VCaP (cell line): ENCODE measurements around the gene DNASE1L3.
A peak's percentile ranks its signal among the peaks of the same experiment; 100 is the strongest.

Experiments used
- H3K27ac ChIP-seq: fragments of 450-650 bp; 2 replicates; pipeline ENCODE4 v1.5.1; 2017
- TF ChIP-seq, protein P1 (sequence below): fragments of 450-650 bp; conservative IDR thresholded peaks from 2 replicates; pipeline ENCODE4 v1.5.1; 2017; ENCODE audit warnings: mild to moderate bottlenecking, moderate library complexity

DNASE1L3 gene, protein sequence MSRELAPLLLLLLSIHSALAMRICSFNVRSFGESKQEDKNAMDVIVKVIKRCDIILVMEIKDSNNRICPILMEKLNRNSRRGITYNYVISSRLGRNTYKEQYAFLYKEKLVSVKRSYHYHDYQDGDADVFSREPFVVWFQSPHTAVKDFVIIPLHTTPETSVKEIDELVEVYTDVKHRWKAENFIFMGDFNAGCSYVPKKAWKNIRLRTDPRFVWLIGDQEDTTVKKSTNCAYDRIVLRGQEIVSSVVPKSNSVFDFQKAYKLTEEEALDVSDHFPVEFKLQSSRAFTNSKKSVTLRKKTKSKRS

DNA sequence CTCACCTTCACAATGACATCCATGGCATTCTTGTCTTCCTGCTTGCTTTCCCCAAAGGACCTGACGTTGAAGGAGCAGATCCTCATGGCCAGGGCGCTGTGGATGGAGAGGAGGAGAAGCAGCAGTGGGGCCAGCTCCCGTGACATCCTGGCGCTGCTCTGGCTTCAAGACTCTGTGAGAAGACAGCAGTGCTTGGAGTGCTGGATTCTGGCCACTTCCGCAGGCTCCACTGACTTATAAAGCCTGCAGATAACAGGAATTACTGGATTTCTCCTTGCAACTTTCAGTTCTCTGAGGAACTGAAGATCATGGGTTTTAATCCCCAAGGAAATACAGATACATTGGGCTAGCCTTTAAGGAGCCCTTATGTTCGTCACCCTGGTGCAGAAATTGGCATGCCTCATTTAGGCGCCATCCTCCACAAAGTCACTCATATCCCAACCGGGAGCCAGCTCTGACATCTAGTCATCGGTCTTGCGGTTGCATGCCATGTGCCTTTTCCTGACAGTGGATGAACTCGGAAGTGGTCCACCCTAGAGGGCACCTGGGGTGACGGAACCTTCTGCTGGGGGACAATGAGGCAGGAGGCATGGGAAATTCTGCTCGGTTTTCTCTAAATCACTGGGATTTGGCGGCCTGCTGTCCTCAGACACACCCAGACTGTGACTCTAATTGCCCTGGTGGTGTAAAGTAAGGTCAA lies at the start of gene DNASE1L3:
Gene DNASE1L3 (minus strand): TSS at position 212 of the 700 bp plus-strand sequence. CDS start 66 bp downstream, at position 146.
- TF ChIP-seq, protein P1, sequence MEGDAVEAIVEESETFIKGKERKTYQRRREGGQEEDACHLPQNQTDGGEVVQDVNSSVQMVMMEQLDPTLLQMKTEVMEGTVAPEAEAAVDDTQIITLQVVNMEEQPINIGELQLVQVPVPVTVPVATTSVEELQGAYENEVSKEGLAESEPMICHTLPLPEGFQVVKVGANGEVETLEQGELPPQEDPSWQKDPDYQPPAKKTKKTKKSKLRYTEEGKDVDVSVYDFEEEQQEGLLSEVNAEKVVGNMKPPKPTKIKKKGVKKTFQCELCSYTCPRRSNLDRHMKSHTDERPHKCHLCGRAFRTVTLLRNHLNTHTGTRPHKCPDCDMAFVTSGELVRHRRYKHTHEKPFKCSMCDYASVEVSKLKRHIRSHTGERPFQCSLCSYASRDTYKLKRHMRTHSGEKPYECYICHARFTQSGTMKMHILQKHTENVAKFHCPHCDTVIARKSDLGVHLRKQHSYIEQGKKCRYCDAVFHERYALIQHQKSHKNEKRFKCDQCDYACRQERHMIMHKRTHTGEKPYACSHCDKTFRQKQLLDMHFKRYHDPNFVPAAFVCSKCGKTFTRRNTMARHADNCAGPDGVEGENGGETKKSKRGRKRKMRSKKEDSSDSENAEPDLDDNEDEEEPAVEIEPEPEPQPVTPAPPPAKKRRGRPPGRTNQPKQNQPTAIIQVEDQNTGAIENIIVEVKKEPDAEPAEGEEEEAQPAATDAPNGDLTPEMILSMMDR = no peak

DNA sequence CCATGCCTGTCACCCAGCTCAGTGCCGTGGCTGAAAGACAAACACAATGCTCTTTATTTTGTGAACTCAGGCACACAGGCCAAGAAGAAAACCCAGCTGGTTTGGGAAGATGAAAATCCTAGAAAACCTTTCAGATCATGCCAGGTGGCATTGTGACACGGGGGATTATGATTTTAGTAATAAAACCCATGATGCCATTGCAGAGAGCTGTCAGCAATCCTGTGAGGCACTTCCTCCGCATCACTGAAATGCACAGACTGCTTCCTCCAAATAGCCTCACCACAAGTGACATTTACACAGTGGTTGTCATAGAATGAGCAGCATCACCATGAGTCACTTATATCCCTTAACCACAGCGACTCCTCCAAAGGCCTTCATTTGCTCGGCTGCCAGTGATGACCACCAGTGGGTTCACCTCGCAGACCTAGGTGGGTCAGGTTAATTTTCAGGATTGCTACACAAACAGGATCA lies 49.5 kb upstream of the DNASE1L3 start:
- TF ChIP-seq, protein P1 = no peak
- H3K27ac ChIP-seq = no peak overlapping the region

More for the DNA sequence above, at the start of gene DNASE1L3:
- peak within 1 kb of the TSS; percentile 42; the same call in 1 of the 2 replicates for H3K27ac ChIP-seq

DNA sequence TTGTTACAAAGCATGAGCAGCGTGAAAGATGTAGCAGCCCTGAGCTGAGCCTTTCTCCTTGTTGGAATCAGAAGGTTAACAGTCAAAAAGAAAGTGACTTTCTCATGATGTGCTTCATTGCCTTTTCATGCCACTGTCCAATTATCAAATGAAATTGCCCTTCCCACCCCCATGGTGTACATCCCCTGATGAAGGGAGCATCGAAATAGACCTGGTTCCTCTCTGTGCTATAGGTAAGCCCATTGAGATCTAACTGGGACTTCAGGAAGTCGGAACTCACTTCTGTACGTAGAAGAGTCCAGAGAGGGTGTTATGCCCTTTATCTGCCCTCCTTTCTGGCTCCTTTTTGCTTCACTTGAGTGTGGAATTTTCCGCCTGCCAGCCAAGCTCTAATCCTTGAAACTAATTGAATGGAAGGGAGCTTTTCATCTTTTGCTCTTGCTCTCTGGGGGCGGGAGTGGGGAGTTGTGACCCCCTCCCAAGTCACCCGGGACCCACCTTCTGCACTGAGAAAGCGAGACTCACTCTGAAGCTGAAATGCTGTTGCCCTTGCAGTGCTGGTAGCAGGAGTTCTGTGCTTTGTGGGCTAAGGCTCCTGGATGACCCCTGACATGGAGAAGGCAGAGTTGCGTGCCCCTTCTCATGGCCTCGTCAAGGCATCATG lies 47.8 kb upstream of the DNASE1L3 start:
- no peak overlapping the region for H3K27ac ChIP-seq
- TF ChIP-seq, protein P1 = no peak

DNA sequence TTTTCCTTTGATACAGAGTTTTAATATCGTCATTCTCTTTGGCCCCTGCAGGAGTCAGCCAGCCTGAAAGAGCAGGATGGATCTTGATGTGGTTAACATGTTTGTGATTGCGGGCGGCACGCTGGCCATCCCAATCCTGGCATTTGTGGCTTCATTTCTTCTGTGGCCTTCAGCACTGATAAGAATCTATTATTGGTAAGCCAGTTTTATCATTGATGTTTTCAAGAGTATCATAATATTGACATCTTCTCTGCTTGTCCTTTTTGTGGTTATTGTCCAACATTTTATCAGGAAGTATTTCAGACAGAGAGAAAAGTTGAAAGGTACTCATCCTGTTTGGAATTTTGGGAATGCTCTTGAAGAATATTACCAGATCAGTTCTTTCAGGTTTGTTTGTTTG lies 45.7 kb upstream of the DNASE1L3 start:
- TF ChIP-seq, protein P1 = no peak
- H3K27ac ChIP-seq = no peak overlapping the region

DNA sequence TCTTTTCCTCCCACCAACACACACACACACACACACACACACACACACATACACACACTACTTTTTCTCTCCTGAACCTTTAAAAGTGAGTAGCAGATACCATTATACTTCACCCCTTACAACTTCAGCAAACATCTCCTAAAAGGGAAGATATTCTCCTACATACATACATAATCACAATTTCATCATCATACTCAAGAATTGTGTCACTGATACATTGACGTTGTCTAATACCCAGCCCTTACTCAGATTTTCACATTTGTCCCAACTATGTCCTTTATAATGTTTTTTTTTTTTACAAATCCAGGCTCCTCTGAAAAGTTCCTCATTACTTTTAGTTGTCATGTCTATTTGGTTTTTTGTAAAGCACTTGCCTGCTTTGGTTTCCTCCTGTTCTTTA lies 45.3 kb upstream of the DNASE1L3 start:
- TF ChIP-seq, protein P1 = no peak
- H3K27ac ChIP-seq = no peak overlapping the region

DNA sequence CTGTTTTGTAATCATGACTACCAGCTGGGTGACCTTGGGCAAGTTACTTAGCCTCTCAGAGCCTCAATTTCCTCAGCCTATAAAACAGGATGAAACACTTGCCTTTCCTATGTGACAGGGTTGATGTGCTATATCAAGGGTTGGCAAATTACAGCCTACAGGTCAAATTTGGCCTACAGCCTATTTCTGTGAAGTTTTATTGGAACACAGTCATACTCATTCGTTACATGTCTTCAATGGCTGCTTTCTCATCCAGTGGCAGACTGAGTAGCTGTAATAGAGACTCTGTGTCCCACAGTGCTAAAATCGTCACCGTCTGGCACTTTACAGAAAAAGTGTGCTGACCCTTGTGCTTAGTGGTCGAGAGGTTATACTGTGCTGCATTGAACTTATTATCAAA lies 43.4 kb upstream of the DNASE1L3 start:
- H3K27ac ChIP-seq = 0 out of 2 replicates have a peak overlapping the region, but pooled peaks have one; percentile 8
- TF ChIP-seq, protein P1 = no peak

DNA sequence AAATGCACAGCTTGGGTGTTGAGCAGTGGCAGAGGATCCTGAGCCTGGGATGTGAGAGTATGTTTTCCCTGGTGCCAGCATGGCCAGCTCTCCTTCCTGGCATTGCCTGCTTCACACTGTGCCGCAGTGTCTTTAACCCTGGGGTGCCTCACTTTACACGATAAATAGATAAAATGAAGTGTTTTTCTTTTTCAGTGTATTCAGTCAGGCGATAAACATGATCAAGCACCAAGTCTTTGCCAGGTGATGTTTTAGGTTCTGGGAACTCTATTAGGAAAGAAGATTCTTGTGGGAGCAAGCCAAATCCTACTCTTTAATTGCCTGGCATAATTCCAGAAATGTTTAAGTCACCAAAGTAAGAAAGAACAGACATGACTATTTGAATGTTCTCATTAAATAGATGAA lies 40.9 kb upstream of the DNASE1L3 start:
- peak overlapping the region; percentile 48 for H3K27ac ChIP-seq
- TF ChIP-seq, protein P1 = no peak
